ENCODE results near the gene PLA2G4F.

- TF ChIP-seq FOXA1 (IDR thresholded peaks at IDR 0.05) (no peak), FOXK2 (IDR thresholded peaks at IDR 0.05) (no peak), TARDBP (IDR thresholded peaks at IDR 0.05) (no peak), L3MBTL2 (conservative IDR thresholded peaks at IDR 0.05) (no peak), NFRKB (IDR thresholded peaks at IDR 0.05) (no peak), FOXM1 (IDR thresholded peaks at IDR 0.05; ENCODE audit: borderline replicate concordance) (no peak)
These were observed 26.0 kb downstream of the PLA2G4F start for GRCh38 chr15:42130246-42130986.
